Omental fat pad (tissue), 4 donors: ENCODE results near the gene SLC2A8. TPM values are rescaled to one million over a fixed set of nuclear protein-coding genes. Genes with fewer than 3 reads are reported as not detected.
A peak's percentile ranks its signal among the peaks of the same experiment; 100 is the strongest.

Experiments
- ATAC-seq: fragments of 150-250 bp; one replicate; pipeline ENCODE4 v1.9.1; 2016; ENCODE audit warnings: mild to moderate bottlenecking, moderate library complexity; ENCODE audit not compliant: low FRiP score
- DNase-seq: peaks from one replicate; pipeline ENCODE4 v3.0.0-alpha.2; 2019; ENCODE audit warnings: low spot score
- CTCF ChIP-seq, 3 donors: fragments of 450-650 bp; IDR thresholded peaks; one replicate each; pipeline ENCODE4 v1.5.1; 2016 to 2017; ENCODE audit warnings: antibody characterized with exemption in 3 of 3, mild to moderate bottlenecking in 3 of 3, moderate library complexity in 2 of 3
- total RNA-seq, 4 donors: library from RNA; depleted of rRNA; stranded (reverse); fragments of >200 nt; gene quantifications; one replicate each; pipeline ENCODE4 v1.1.0, GENCODE V29; 2016

Gene SLC2A8
- 10 to 100 TPM; 12.2 to 28.0 (median 17.8) TPM for total RNA-seq

DNA sequence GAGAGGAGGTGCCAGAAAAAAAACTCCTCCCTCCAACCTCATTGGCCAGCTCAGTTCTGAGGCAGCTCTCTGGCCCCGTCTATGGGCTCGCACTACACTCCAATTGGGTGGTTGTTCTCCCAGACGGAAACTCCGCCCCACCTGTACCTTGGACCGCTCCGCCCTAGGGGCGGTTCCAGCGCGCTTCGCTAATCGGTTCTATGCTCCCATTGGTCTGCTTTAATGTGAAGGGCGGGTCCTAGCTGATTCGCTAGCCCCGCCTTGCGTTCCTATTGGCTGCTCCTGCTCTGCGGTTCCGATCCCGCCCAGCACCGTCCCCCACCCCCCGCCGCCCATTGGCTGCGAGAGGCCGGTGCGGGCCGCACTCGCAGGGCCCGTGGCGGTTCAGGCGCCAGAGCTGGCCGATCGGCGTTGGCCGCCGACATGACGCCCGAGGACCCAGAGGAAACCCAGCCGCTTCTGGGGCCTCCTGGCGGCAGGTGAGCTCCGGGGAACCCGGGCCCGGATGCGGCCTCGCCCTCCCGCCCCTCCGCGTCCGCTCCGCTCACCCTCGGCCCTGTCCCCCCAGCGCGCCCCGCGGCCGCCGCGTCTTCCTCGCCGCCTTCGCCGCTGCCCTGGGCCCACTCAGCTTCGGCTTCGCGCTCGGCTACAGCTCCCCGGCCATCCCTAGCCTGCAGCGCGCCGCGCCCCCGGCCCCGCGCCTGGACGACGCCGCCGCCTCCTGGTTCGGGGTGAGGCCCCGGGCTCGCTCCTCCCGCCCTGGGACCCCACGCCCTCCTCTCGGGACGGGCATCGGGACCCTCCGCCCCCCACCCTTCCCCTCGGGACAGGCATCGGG, at the start of gene SLC2A8:
SLC2A8 (plus strand) TSS at position 362 of the 838 bp plus-strand sequence; CDS start at position 424, 62 bp downstream.
- DNase-seq = peak; percentile 80
- no peak for TF ChIP-seq CTCF (IDR thresholded peaks at IDR 0.05)
- ATAC-seq = peak; percentile 100

GRCh38 chr9:127347831-127348776, 48.9 kb upstream of the SLC2A8 start:
- TF ChIP-seq CTCF (IDR thresholded peaks at IDR 0.05) = no peak
- no peak for DNase-seq
- ATAC-seq = no peak

DNA sequence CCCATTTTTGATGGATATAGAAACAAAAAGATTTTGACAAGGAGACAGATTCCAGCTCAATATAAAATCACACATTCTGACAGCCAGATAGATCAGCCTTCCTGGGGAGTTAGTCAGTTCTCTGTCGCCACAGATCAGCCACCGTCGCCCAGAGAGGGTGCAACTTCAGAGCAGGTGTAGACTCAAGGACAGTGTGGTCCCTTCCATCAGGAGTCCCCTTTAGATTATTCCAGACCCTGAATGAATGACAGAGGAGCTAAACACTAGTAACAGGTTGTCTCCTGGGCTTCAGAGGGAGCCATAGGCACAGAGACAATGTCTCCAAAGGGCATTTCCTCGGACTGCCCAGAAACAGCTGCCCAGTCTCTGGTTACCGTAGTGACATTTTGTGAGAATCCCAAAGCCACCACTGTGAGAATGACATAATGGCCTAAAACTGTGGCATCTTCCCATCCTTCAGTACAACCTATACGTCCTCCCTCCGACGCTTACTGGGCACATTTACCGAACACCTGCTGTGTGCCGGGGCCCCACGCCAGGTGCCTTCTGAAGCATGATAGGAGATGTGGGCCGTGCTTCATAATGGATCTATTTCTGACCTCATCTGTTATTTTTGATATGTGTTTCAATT, 47.4 kb upstream of the SLC2A8 start:
- TF ChIP-seq CTCF (IDR thresholded peaks at IDR 0.05) = no peak
- DNase-seq = no peak
- ATAC-seq = no peak

DNA sequence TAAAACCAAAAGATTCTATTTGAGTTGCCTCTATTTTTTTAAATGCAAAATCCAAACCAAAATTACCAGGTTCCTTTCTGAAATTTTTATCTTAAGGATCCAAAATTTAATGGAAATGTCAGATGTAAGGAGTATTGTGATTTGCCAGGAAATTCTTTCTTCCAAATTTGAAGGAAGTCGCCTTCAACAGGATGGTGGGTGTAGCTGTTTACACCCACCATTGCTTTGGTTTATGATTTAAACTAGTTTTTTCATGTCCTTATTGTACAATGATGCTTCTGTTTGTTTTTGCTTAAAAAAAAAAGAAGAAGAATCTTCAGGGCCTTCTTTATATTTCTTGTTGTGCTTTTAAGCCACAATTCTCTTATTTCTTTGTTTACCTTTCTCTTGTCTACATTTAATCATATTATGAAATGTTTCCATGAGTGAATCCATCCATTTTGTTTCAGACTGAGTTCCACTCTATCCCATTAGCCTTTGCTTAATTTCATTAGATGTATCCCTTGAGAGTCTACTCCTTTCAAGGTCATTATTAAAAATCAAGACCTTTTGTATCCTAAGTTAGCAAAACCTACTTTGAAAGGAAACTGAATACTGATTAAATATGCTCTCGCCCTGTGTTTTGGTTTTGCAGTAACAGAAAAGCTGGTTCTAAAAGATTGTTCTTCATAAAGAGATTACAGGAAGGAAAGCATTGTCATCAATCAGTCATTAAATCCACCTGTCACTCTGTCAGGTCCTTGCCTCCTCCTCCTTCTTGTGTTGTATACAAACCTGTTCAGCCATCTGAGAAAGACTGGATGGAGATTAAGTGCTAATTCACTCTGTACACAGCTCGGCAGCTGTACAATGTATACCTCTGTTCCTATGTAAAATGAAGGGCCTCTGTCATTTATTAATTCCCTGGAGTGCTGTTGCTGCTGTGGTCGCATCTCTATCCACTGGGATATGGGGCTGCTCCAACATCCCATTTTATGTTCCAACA, 45.5 kb upstream of the SLC2A8 start:
- DNase-seq (no peak), ATAC-seq (no peak)
- no peak for TF ChIP-seq CTCF (IDR thresholded peaks at IDR 0.05)

- DNase-seq (no peak), ATAC-seq (no peak)
- TF ChIP-seq CTCF (IDR thresholded peaks at IDR 0.05) = no peak
These were observed 43.1 kb upstream of the SLC2A8 start for GRCh38 chr9:127353882-127354281.

GRCh38 chr9:127356906-127357305, 40.1 kb upstream of the SLC2A8 start:
- ATAC-seq (no peak), DNase-seq (no peak)
- TF ChIP-seq CTCF (IDR thresholded peaks at IDR 0.05) = no peak
